Endothelial cell of umbilical vein (primary cell): Measurements from ENCODE around the gene CCDC3. TPM values are rescaled to one million over a fixed set of nuclear protein-coding genes. Genes with fewer than 3 reads are reported as not detected.

Experiments
- BruUV-seq: library from RNA; stranded (reverse); fragments of 400-500 nt; replicated peaks from 2 replicates; lab custom pipeline; 2021; lab: Mats Ljungman, UMichigan
- CTCF ChIA-PET: fragments of 300-600, 350-600 bp; sonication (Branson Sonifier 250); formaldehyde crosslinking; loops from one replicate; lab custom pipeline; 2021; ENCODE audit warnings: antibody characterized with exemption, inconsistent platforms; lab: Charles Lee
- POLR2A ChIA-PET: fragments of 300-600, 350-600 bp; sonication (Branson Sonifier 250); formaldehyde crosslinking; loops from one replicate; lab custom pipeline; 2021; ENCODE audit warnings: antibody characterized with exemption, inconsistent platforms; lab: Charles Lee
- DNase-seq: peaks from one replicate; pipeline ENCODE4 v3.0.0-alpha.2; 2011; ENCODE audit warnings: low read depth, low spot score
- FAIRE-seq: peaks from 2 replicates; lab custom pipeline; 2011; peaks lifted over from hg19 to GRCh38; lab: Jason Lieb, UNC
- H2AFZ ChIP-seq: 2 replicates; pipeline ENCODE4 v1.6.0; 2012; ENCODE audit warnings: low read depth, low read length, control low read depth, inconsistent platforms
- H3K27ac ChIP-seq: 2 replicates; pipeline ENCODE4 v1.5.1; 2011; ENCODE audit warnings: low read depth, mild to moderate bottlenecking, control low read depth, low read length, moderate library complexity; ENCODE audit not compliant: insufficient read depth
- H3K27me3 ChIP-seq, 2 experiments: 2 replicates each; pipeline versions ENCODE4 v1.6.0 to v1.6.1; 2011; ENCODE audit warnings: low read length in 2 of 2, mixed read lengths in 1 of 2; ENCODE audit not compliant: control insufficient read depth in 2 of 2, insufficient read depth in 2 of 2
- H3K36me3 ChIP-seq, 2 experiments: 2 replicates in 1 of 2; 3 replicates in 1 of 2; pipeline ENCODE4 v1.5.1; 2011; ENCODE audit warnings: low read length in 2 of 2, mild to moderate bottlenecking in 1 of 2, moderate library complexity in 1 of 2; ENCODE audit not compliant: control insufficient read depth in 2 of 2, insufficient read depth in 2 of 2; ENCODE audit errors: extremely low read depth in 1 of 2
- H3K4me1 ChIP-seq: 3 replicates; pipeline ENCODE4 v1.5.1; 2011; ENCODE audit warnings: mild to moderate bottlenecking, low read length; ENCODE audit not compliant: control insufficient read depth, insufficient read depth; ENCODE audit errors: extremely low read depth
- H3K4me2 ChIP-seq: 2 replicates; pipeline ENCODE4 v1.6.1; 2011; ENCODE audit warnings: low read length, control low read depth, mixed read lengths; ENCODE audit not compliant: insufficient read depth
- H3K4me3 ChIP-seq, 3 experiments: fragments of 200-600 bp in 1 of 3; sonication (generic), shearing (Covaris generic) in 1 of 3; replicated peaks in 1 of 3; 2 replicates each; pipeline ENCODE4 v1.5.1; 2011 to 2016; ENCODE audit warnings: control low read depth in 3 of 3, low read length in 3 of 3, mild to moderate bottlenecking in 2 of 3, inconsistent platforms in 1 of 3, low read depth in 1 of 3, moderate library complexity in 1 of 3; ENCODE audit not compliant: insufficient read depth in 1 of 3
- H3K79me2 ChIP-seq: 2 replicates; pipeline ENCODE4 v1.6.0; 2012; ENCODE audit warnings: low read length, inconsistent platforms; ENCODE audit not compliant: control insufficient read depth, insufficient read depth
- H3K9ac ChIP-seq: replicated peaks from 2 replicates; pipeline ENCODE3; 2011; ENCODE audit warnings: low read length, control low read depth; ENCODE audit not compliant: insufficient read depth; ENCODE audit errors: extremely low read depth
- H3K9me1 ChIP-seq: replicated peaks from 3 replicates; pipeline ENCODE4 v1.6.0; 2011; ENCODE audit warnings: mild to moderate bottlenecking, low read length; ENCODE audit not compliant: control insufficient read depth, insufficient read depth; ENCODE audit errors: extremely low read depth
- H3K9me3 ChIP-seq: replicated peaks from 2 replicates; pipeline ENCODE4 v1.5.1; 2012; ENCODE audit warnings: low read length, inconsistent platforms; ENCODE audit not compliant: control insufficient read depth, insufficient read depth
- H4K20me1 ChIP-seq: replicated peaks from 2 replicates; pipeline ENCODE3; 2011; ENCODE audit warnings: mild to moderate bottlenecking, low read length; ENCODE audit not compliant: control insufficient read depth, insufficient read depth; ENCODE audit errors: extremely low read depth
- EZH2 ChIP-seq: IDR thresholded peaks from 2 replicates; pipeline ENCODE4 v1.6.1; 2012; ENCODE audit warnings: borderline replicate concordance, low read depth, mild to moderate bottlenecking, moderate library complexity, low read length, inconsistent platforms; ENCODE audit not compliant: severe bottlenecking
- MYC ChIP-seq: IDR thresholded peaks from one replicate; pipeline ENCODE4 v1.6.1; 2011; ENCODE audit warnings: mild to moderate bottlenecking, low read depth, low read length
- POLR2A ChIP-seq: IDR thresholded peaks from 2 replicates; pipeline ENCODE4 v1.6.1; 2012; ENCODE audit warnings: low read depth, mild to moderate bottlenecking, control low read depth, low read length
- POLR2AphosphoS5 ChIP-seq: IDR thresholded peaks from 2 replicates; pipeline ENCODE4 v1.6.1; 2012; ENCODE audit warnings: low read depth, mild to moderate bottlenecking, control low read depth, low read length, moderate library complexity; ENCODE audit not compliant: insufficient read depth
- dilution Hi-C: fragments of 300-500 bp; cut with MboI; formaldehyde crosslinking; loops from one replicate; pipeline ENCODE4 v1.15.0; 2019; ENCODE audit warnings: low sequenced_read_pairs; ENCODE audit not compliant: extremely low pct_ligation_motif_present
- intact Hi-C: fragments of 100-400 bp; cut with micrococcal nuclease; formaldehyde crosslinking; loops from one replicate; pipeline ENCODE4 v1.10.0; 2022
- polyA plus RNA-seq, 4 experiments: library from polyadenylated mRNA; depleted of rRNA in 3 of 4; stranded (reverse) in 3 of 4; unstranded in 1 of 4; fragments of >200 nt; gene quantifications; 2 replicates each; pipeline versions ENCODE4 v1.2.1 to v1.2.3, GENCODE V29; 2011 to 2012; ENCODE audit warnings: missing spikeins in 1 of 4
- total RNA-seq: library from RNA; stranded (reverse); gene quantifications from 2 replicates; pipeline ENCODE4 v1.2.3, GENCODE V29; 2021
- TF ChIP-seq, protein P1 (sequence below), 2 donors: IDR thresholded peaks; 1 replicate in 1 of 2; 2 replicates in 1 of 2; pipeline ENCODE4 v1.5.1; 2011; ENCODE audit warnings: low read length in 2 of 2, mild to moderate bottlenecking in 2 of 2, moderate library complexity in 2 of 2, control low read depth in 1 of 2, inconsistent platforms in 1 of 2, low read depth in 1 of 2; ENCODE audit not compliant: insufficient read depth in 1 of 2; ENCODE audit errors: extremely low read depth in 1 of 2

Gene CCDC3
- total and polyA plus RNA-seq, 2 donors (not counting 3 experiments of a cell fraction or from before 2014, with no cell fraction given) = 0.90 to 1.4 TPM

- no peaks in the 10 kb centered on the region for H3K4me1 ChIP-seq
- TF ChIP-seq, protein P1, sequence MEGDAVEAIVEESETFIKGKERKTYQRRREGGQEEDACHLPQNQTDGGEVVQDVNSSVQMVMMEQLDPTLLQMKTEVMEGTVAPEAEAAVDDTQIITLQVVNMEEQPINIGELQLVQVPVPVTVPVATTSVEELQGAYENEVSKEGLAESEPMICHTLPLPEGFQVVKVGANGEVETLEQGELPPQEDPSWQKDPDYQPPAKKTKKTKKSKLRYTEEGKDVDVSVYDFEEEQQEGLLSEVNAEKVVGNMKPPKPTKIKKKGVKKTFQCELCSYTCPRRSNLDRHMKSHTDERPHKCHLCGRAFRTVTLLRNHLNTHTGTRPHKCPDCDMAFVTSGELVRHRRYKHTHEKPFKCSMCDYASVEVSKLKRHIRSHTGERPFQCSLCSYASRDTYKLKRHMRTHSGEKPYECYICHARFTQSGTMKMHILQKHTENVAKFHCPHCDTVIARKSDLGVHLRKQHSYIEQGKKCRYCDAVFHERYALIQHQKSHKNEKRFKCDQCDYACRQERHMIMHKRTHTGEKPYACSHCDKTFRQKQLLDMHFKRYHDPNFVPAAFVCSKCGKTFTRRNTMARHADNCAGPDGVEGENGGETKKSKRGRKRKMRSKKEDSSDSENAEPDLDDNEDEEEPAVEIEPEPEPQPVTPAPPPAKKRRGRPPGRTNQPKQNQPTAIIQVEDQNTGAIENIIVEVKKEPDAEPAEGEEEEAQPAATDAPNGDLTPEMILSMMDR (IDR thresholded peaks at IDR 0.05; ENCODE audit: extremely low read depth in 1 of 2, insufficient read depth in 1 of 2, low read depth in 1 of 2, low read length in 2 of 2) = no peak
- TF ChIP-seq MYC = no peak
- no peak for TF ChIP-seq POLR2A
- intact Hi-C loops = no loop called here
- H3K27me3 ChIP-seq = peaks cover 0 to 1% of the 10 kb centered on the region in 2 experiments
- BruUV-seq = no TSS peak
- H3K27ac ChIP-seq = no peak overlapping the region
- CTCF ChIA-PET = no interaction called here
- no peaks in the 10 kb centered on the region for H3K79me2 ChIP-seq
- H3K36me3 ChIP-seq = no peaks in the 10 kb centered on the region
- no peaks in the 10 kb centered on the region for H3K9me3 ChIP-seq
- no peak overlapping the region for H2AFZ ChIP-seq
- no peak for FAIRE-seq
- H3K9me1 ChIP-seq = no peaks in the 10 kb centered on the region
- DNase-seq = no peak
- no peak overlapping the region for H3K9ac ChIP-seq
- dilution Hi-C loops = no loop called here
- H4K20me1 ChIP-seq = no peaks in the 10 kb centered on the region
- no peak overlapping the region for H3K4me2 ChIP-seq
- no peak overlapping the region for H3K4me3 ChIP-seq
- POLR2A ChIA-PET = no interaction called here
These were observed 42.0 kb upstream of the CCDC3 start for GRCh38 chr10:13043520-13043919.

GRCh38 chr10:13039761-13040160 is 38.2 kb upstream of the CCDC3 start:
- DNase-seq (no peak), FAIRE-seq (no peak)
- peaks cover 2 to 3% of the 10 kb centered on the region in 2 experiments for H3K27me3 ChIP-seq
- H3K9ac ChIP-seq = no peak overlapping the region
- H3K79me2 ChIP-seq = no peaks in the 10 kb centered on the region
- ChIA-PET CTCF (interaction anchor here (0.5 kb wide), 1 partner anchor 70 kb away, joined by 4 read pairs; no protein-coding TSS in a partner anchor), POLR2A (no interaction called here)
- H3K27ac ChIP-seq = no peak overlapping the region
- TF ChIP-seq, protein P1 (IDR thresholded peaks at IDR 0.05; ENCODE audit: extremely low read depth in 1 of 2, insufficient read depth in 1 of 2, low read depth in 1 of 2, low read length in 2 of 2) = no peak
- TF ChIP-seq POLR2AphosphoS5 = no peak
- TF ChIP-seq MYC = no peak
- no peak for TF ChIP-seq EZH2
- no TSS peak for BruUV-seq
- H3K9me1 ChIP-seq = no peaks in the 10 kb centered on the region
- H3K4me1 ChIP-seq = no peaks in the 10 kb centered on the region
- intact Hi-C loops = no loop called here
- H3K9me3 ChIP-seq = no peaks in the 10 kb centered on the region
- no peaks in the 10 kb centered on the region for H4K20me1 ChIP-seq
- no peaks in the 10 kb centered on the region for H3K36me3 ChIP-seq
- dilution Hi-C loops = no loop called here
- H3K4me3 ChIP-seq = no peak overlapping the region
- H3K4me2 ChIP-seq = no peak overlapping the region
- H2AFZ ChIP-seq = no peak overlapping the region
